ENCODE measurements around the gene IQSEC3. TPM values are rescaled to one million over a fixed set of nuclear protein-coding genes. Genes with fewer than 3 reads are reported as not detected.

The IQSEC3 gene
- total RNA-seq, 1 donor from 2014 or later: 1.1 TPM

DNA sequence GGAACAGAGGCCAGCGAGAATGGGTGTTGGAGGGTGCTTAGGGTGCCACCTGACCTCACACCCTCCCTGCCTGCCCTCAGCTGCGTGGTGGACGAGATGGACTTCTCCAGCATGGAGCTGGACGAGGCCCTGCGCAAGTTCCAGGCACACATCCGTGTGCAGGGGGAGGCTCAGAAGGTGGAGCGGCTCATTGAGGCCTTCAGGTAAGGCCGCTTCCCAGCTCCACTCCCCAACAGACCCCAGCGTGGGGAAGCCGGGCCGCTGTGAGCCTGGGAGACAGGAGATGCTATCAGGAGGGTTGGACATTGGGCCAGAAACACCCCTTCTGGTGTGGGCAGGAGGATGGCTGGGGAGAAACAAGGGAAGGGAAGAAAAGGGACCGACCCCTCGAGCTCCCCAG, 90.4 kb downstream of the IQSEC3 start:
- DNase-seq (ENCODE audit: low read depth, low spot score): no peak
- Mint-ChIP-seq H3K27ac (ENCODE audit: unreplicated experiment) (no peak overlapping the region), H3K4me3 (no peak overlapping the region), H3K4me1 (peaks cover 12% of the 10 kb centered on the region), H3K27me3 (ENCODE audit: low read depth) (peaks cover 4% of the 10 kb centered on the region), H3K36me3 (ENCODE audit: low read depth) (no peaks in the 10 kb centered on the region), H3K9me3 (no peaks in the 10 kb centered on the region)
- TF ChIP-seq, protein P1, sequence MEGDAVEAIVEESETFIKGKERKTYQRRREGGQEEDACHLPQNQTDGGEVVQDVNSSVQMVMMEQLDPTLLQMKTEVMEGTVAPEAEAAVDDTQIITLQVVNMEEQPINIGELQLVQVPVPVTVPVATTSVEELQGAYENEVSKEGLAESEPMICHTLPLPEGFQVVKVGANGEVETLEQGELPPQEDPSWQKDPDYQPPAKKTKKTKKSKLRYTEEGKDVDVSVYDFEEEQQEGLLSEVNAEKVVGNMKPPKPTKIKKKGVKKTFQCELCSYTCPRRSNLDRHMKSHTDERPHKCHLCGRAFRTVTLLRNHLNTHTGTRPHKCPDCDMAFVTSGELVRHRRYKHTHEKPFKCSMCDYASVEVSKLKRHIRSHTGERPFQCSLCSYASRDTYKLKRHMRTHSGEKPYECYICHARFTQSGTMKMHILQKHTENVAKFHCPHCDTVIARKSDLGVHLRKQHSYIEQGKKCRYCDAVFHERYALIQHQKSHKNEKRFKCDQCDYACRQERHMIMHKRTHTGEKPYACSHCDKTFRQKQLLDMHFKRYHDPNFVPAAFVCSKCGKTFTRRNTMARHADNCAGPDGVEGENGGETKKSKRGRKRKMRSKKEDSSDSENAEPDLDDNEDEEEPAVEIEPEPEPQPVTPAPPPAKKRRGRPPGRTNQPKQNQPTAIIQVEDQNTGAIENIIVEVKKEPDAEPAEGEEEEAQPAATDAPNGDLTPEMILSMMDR (conservative IDR thresholded peaks at IDR 0.05): no peak

DNA sequence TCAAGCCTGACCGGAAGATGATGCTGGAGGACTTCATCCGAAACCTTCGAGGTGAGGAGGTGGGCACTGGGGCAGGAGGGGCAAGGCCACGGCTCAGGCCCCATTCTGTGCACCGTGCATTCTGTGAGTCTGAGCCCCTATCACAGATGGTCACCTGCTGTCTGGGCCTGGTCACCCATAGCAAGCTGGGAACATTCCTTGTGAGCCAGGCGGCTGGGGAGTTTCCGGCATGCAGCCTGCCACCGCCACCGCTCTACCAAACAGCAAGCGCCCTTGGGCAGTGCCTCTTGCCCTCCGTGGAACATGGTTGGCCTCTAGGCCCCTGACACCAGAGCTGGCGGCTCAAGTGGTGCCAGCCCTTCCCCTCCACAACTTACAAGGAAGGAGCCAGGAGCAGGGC, 91.1 kb downstream of the IQSEC3 start:
- TF ChIP-seq, protein P1 (conservative IDR thresholded peaks at IDR 0.05): no peak

GRCh38 chr12:159156-159782, 92.7 kb downstream of the IQSEC3 start:
- H3K27ac Mint-ChIP-seq (ENCODE audit: unreplicated experiment): no peak overlapping the region
- no peak overlapping the region for H3K4me3 Mint-ChIP-seq
- H3K27me3 Mint-ChIP-seq (ENCODE audit: low read depth): peaks cover 7% of the 10 kb centered on the region
- TF ChIP-seq, protein P1 (conservative IDR thresholded peaks at IDR 0.05): no peak
- H3K4me1 Mint-ChIP-seq: peaks cover 13% of the 10 kb centered on the region
- H3K9me3 Mint-ChIP-seq: no peaks in the 10 kb centered on the region
- no peak for DNase-seq (ENCODE audit: low read depth, low spot score)
- no peaks in the 10 kb centered on the region for H3K36me3 Mint-ChIP-seq (ENCODE audit: low read depth)

More for the DNA sequence above, 91.1 kb downstream of the IQSEC3 start:
- Mint-ChIP-seq H3K27ac (ENCODE audit: unreplicated experiment) (no peak overlapping the region), H3K4me3 (no peak overlapping the region), H3K4me1 (peaks cover 12% of the 10 kb centered on the region), H3K36me3 (ENCODE audit: low read depth) (no peaks in the 10 kb centered on the region), H3K9me3 (no peaks in the 10 kb centered on the region), H3K27me3 (ENCODE audit: low read depth) (peaks cover 7% of the 10 kb centered on the region)
- no peak for DNase-seq (ENCODE audit: low read depth, low spot score)

- TF ChIP-seq, protein P1 (conservative IDR thresholded peaks at IDR 0.05): no peak
- Mint-ChIP-seq H3K4me3 (no peak overlapping the region), H3K27ac (ENCODE audit: unreplicated experiment) (no peak overlapping the region), H3K9me3 (no peaks in the 10 kb centered on the region), H3K4me1 (peaks cover 19% of the 10 kb centered on the region), H3K27me3 (ENCODE audit: low read depth) (peaks cover 7% of the 10 kb centered on the region), H3K36me3 (ENCODE audit: low read depth) (no peaks in the 10 kb centered on the region)
- DNase-seq (ENCODE audit: low read depth, low spot score): no peak
Measured at GRCh38 chr12:160858-161257, 94.3 kb downstream of the IQSEC3 start.

- DNase-seq (ENCODE audit: low read depth, low spot score): no peak
- H3K36me3 Mint-ChIP-seq (ENCODE audit: low read depth): no peaks in the 10 kb centered on the region
- H3K9me3 Mint-ChIP-seq: no peaks in the 10 kb centered on the region
- no peak overlapping the region for H3K4me3 Mint-ChIP-seq
- peaks cover 23% of the 10 kb centered on the region for H3K4me1 Mint-ChIP-seq
- no peak overlapping the region for H3K27ac Mint-ChIP-seq (ENCODE audit: unreplicated experiment)
- peaks cover 7% of the 10 kb centered on the region for H3K27me3 Mint-ChIP-seq (ENCODE audit: low read depth)
- TF ChIP-seq, protein P1 (conservative IDR thresholded peaks at IDR 0.05): no peak
Measured at GRCh38 chr12:161823-162222, 95.3 kb downstream of the IQSEC3 start.
